Stimulated activated naive CD8-positive, alpha-beta T cell treated with anti-CD3 and anti-CD28 coated beads, Interleukin-15, Interleukin-2, amounts not matched to agents 100 ng/mL and 50 ng/mL, for 24 hours (primary cell): ENCODE data around the gene FHIT.

Experiments used
- H3K27ac Mint-ChIP-seq: one replicate; pipeline ENCODE4 v1.8.0; 2021; ENCODE audit warnings: mild to moderate bottlenecking, mixed read lengths
- H3K27me3 Mint-ChIP-seq: one replicate; pipeline ENCODE4 v1.8.0; 2021; ENCODE audit warnings: mixed read lengths
- H3K36me3 Mint-ChIP-seq: one replicate; pipeline ENCODE4 v1.8.0; 2021; ENCODE audit warnings: low read depth, mixed read lengths
- H3K4me1 Mint-ChIP-seq: one replicate; pipeline ENCODE4 v1.8.0; 2021; ENCODE audit warnings: low read depth, mixed read lengths
- H3K4me3 Mint-ChIP-seq: one replicate; pipeline ENCODE4 v1.8.0; 2021; ENCODE audit warnings: mild to moderate bottlenecking, mixed read lengths
- H3K9me3 Mint-ChIP-seq: one replicate; pipeline ENCODE4 v1.8.0; 2021; ENCODE audit warnings: mixed read lengths

Gene FHIT

GRCh38 chr3:60246361-60246760 lies 1004.9 kb downstream of the FHIT start:
- Mint-ChIP-seq H3K9me3 (peaks cover 5% of the 10 kb centered on the region), H3K4me1 (peaks cover 14% of the 10 kb centered on the region), H3K27me3 (no peaks in the 10 kb centered on the region)

GRCh38 chr3:60243456-60243855 lies 1007.8 kb downstream of the FHIT start:
- Mint-ChIP-seq H3K4me1 (no peaks in the 10 kb centered on the region), H3K27me3 (no peaks in the 10 kb centered on the region), H3K27ac (no peak overlapping the region), H3K9me3 (peaks cover 5% of the 10 kb centered on the region), H3K36me3 (no peaks in the 10 kb centered on the region), H3K4me3 (no peak overlapping the region)

More at GRCh38 chr3:60246361-60246760, 1004.9 kb downstream of the FHIT start:
- Mint-ChIP-seq H3K27ac (no peak overlapping the region), H3K4me3 (no peak overlapping the region), H3K36me3 (no peaks in the 10 kb centered on the region)

- Mint-ChIP-seq H3K4me1 (no peaks in the 10 kb centered on the region), H3K9me3 (no peaks in the 10 kb centered on the region), H3K36me3 (no peaks in the 10 kb centered on the region), H3K4me3 (no peak overlapping the region), H3K27me3 (no peaks in the 10 kb centered on the region), H3K27ac (no peak overlapping the region)
These were observed 1010.8 kb downstream of the FHIT start for GRCh38 chr3:60240492-60240891.

DNA sequence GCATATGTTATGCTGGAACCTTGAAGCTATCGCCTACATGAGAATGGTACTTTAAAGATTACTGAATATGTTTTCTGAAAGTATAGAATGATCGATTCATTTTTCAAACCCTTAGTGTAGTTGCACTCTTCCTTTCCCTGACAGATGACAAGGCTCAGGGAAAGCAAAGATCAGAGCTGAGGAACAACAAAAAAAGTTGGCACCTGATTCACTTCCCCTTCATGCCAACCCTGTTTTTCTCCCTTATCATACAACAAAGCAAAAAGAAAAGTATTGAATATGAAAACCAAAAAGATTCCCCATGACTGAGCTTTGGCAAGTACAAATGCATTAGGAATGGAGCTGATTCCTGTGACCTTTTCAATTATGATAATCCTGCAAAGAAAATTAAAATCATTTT lies 1012.7 kb downstream of the FHIT start:
- Mint-ChIP-seq H3K9me3 (peaks cover 4% of the 10 kb centered on the region), H3K4me1 (no peaks in the 10 kb centered on the region), H3K36me3 (no peaks in the 10 kb centered on the region), H3K4me3 (no peak overlapping the region), H3K27ac (no peak overlapping the region), H3K27me3 (no peaks in the 10 kb centered on the region)

GRCh38 chr3:60229502-60229901 lies 1021.8 kb downstream of the FHIT start:
- H3K36me3 Mint-ChIP-seq, result no peaks in the 10 kb centered on the region
- no peak overlapping the region for H3K4me3 Mint-ChIP-seq
- H3K4me1 Mint-ChIP-seq, result no peaks in the 10 kb centered on the region
- H3K27me3 Mint-ChIP-seq, result no peaks in the 10 kb centered on the region
- no peak overlapping the region for H3K27ac Mint-ChIP-seq
- H3K9me3 Mint-ChIP-seq, result peaks cover 7% of the 10 kb centered on the region

DNA sequence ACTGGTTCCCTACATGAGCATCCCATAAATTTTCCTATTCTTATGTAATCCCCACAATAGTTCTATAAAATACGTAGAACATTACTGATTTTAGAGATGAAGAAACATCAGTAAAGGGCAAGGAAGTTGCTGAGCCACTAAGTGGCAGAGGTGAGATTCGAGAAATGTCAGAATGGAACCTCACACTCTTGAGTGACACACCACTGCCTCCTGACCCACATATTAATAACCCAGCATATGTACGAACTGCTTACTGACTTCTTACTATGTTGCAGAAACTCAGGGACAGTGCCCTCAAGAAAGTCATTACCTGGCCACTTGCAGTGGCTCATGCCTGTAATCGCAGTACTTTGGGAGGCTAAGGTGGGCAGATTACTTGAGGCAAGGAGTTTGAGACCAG lies 1022.4 kb downstream of the FHIT start:
- no peaks in the 10 kb centered on the region for H3K27me3 Mint-ChIP-seq
- no peak overlapping the region for H3K27ac Mint-ChIP-seq
- H3K4me1 Mint-ChIP-seq, result no peaks in the 10 kb centered on the region
- no peak overlapping the region for H3K4me3 Mint-ChIP-seq
- H3K36me3 Mint-ChIP-seq, result no peaks in the 10 kb centered on the region
- H3K9me3 Mint-ChIP-seq, result peaks cover 5% of the 10 kb centered on the region

DNA sequence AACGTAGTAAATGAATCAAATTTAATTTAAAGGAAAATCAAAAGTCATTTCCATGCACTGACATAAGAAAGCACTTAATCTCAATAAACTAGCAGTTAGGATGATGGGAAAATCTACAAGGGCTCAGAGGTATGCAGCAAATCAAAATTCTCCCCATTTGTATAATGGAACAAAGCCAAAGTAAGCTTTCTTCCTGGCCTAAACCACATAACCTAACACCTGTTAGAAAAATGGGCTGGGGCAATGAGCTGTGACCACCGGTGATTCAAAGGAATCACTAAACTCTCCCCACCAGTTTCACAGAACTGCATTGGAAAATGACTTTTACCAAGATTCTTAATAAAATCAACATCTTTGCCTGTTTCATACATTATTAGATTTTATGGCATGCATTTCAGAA lies 1024.3 kb downstream of the FHIT start:
- no peaks in the 10 kb centered on the region for H3K36me3 Mint-ChIP-seq
- H3K4me1 Mint-ChIP-seq, result no peaks in the 10 kb centered on the region
- no peaks in the 10 kb centered on the region for H3K27me3 Mint-ChIP-seq
- H3K27ac Mint-ChIP-seq, result no peak overlapping the region
- H3K9me3 Mint-ChIP-seq, result no peaks in the 10 kb centered on the region
- H3K4me3 Mint-ChIP-seq, result no peak overlapping the region

- H3K9me3 Mint-ChIP-seq, result no peaks in the 10 kb centered on the region
- no peak overlapping the region for H3K4me3 Mint-ChIP-seq
- H3K4me1 Mint-ChIP-seq, result no peaks in the 10 kb centered on the region
- no peak overlapping the region for H3K27ac Mint-ChIP-seq
- no peaks in the 10 kb centered on the region for H3K27me3 Mint-ChIP-seq
- no peaks in the 10 kb centered on the region for H3K36me3 Mint-ChIP-seq
These were observed 1025.4 kb downstream of the FHIT start for GRCh38 chr3:60225848-60226247.

DNA sequence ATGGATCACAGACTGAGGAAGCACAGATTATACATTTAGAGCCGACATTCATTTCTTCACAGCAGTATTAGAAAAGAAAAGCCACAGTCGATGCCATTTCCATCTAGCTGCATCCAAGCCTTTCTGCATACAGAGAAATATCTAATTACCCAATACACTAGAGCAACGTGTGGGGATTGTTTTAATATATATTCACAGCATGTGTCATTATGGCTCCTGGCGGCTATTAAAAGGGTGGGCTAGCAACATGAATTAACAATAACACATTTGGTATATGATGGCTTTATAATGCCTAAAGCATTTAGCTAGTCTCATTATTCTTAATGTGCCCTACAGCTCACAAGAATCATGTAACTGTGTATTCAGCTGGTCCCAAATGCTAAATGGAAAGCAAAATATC lies 1030.5 kb downstream of the FHIT start:
- Mint-ChIP-seq H3K4me3 (no peak overlapping the region), H3K36me3 (no peaks in the 10 kb centered on the region), H3K9me3 (no peaks in the 10 kb centered on the region), H3K4me1 (no peaks in the 10 kb centered on the region), H3K27me3 (no peaks in the 10 kb centered on the region), H3K27ac (no peak overlapping the region)

DNA sequence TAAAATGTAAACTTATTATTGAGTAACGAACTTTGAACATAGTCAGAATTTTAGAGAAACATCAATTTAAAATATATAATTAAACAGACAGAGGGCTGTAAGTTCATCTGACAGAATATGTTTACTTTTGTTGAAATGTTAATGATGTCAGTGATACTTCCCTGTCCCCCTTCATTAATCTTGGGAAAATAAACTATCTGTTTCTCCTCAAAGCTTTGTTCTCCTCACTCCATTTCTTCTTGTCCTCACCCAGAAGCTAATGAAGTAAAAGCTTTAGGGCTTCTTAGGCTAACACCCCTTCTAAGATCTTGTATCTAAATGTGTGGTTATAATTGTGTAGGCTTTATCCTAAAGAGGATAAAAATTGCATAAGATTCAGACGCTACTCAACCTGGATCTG lies 1031.8 kb downstream of the FHIT start:
- Mint-ChIP-seq H3K27ac (no peak overlapping the region), H3K36me3 (no peaks in the 10 kb centered on the region), H3K9me3 (no peaks in the 10 kb centered on the region), H3K4me3 (no peak overlapping the region), H3K27me3 (no peaks in the 10 kb centered on the region), H3K4me1 (no peaks in the 10 kb centered on the region)

GRCh38 chr3:60217156-60217911 lies 1033.9 kb downstream of the FHIT start:
- H3K4me1 Mint-ChIP-seq, result no peaks in the 10 kb centered on the region
- no peaks in the 10 kb centered on the region for H3K27me3 Mint-ChIP-seq
- no peak overlapping the region for H3K27ac Mint-ChIP-seq
- H3K4me3 Mint-ChIP-seq, result no peak overlapping the region
- no peaks in the 10 kb centered on the region for H3K9me3 Mint-ChIP-seq
- no peaks in the 10 kb centered on the region for H3K36me3 Mint-ChIP-seq

DNA sequence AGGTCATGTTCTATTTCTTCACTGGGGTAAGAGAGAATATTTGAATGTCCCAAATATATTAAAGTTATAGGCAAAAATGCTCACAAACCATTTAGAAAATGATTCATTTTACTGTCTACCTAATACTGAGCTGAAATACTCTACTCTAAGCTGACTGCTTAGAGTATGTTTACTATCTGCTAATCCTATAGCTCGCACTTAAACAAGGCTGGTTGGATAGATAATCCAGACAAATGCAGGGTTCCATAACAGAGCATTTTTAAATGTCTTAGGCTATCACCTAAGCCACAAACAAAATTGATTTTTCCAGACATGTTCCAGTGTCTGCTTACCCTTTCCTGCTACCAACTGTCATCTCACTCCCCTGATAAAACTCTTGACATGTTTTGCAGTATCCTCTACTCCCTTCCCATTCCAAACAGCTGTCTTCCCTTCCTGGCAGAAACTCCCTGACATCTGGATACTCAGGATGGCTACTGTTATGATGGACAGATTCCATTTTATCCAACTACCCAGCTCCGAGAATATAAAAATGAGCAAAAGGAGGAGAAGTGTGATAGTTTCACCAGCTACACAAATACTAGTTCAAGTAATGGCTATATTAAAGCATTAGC lies 1034.7 kb downstream of the FHIT start:
- no peaks in the 10 kb centered on the region for H3K9me3 Mint-ChIP-seq
- H3K4me3 Mint-ChIP-seq, result no peak overlapping the region
- H3K27ac Mint-ChIP-seq, result no peak overlapping the region
- H3K27me3 Mint-ChIP-seq, result no peaks in the 10 kb centered on the region
- H3K36me3 Mint-ChIP-seq, result no peaks in the 10 kb centered on the region
- no peaks in the 10 kb centered on the region for H3K4me1 Mint-ChIP-seq

DNA sequence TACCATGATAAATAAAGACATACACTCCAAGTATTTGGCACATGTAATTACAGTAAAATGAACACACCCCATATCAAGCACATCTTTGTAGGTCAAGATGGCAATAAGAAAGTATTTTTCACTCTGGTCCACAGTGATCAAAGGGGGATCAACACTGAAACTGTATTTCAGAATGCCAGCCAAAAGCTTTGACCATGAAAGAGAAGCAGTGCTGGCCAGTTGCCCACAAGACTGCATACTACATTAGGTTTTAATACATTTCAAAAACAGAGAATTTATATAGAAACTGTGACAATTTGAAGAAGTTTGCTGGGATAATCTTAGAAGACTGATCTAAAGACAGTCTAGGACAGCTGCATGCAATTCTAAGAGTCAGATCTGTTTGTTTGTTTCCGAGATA lies 1035.3 kb downstream of the FHIT start:
- no peaks in the 10 kb centered on the region for H3K36me3 Mint-ChIP-seq
- no peaks in the 10 kb centered on the region for H3K9me3 Mint-ChIP-seq
- no peaks in the 10 kb centered on the region for H3K27me3 Mint-ChIP-seq
- H3K4me3 Mint-ChIP-seq, result no peak overlapping the region
- no peak overlapping the region for H3K27ac Mint-ChIP-seq
- H3K4me1 Mint-ChIP-seq, result no peaks in the 10 kb centered on the region

GRCh38 chr3:60207905-60208304 lies 1043.3 kb downstream of the FHIT start:
- no peak overlapping the region for H3K27ac Mint-ChIP-seq
- no peak overlapping the region for H3K4me3 Mint-ChIP-seq
- H3K27me3 Mint-ChIP-seq, result no peaks in the 10 kb centered on the region
- H3K9me3 Mint-ChIP-seq, result peaks cover 4% of the 10 kb centered on the region
- no peaks in the 10 kb centered on the region for H3K4me1 Mint-ChIP-seq
- no peaks in the 10 kb centered on the region for H3K36me3 Mint-ChIP-seq

GRCh38 chr3:60206206-60206605 lies 1045.0 kb downstream of the FHIT start:
- Mint-ChIP-seq H3K4me1 (no peaks in the 10 kb centered on the region), H3K36me3 (no peaks in the 10 kb centered on the region), H3K4me3 (no peak overlapping the region), H3K27me3 (no peaks in the 10 kb centered on the region), H3K9me3 (peaks cover 4% of the 10 kb centered on the region), H3K27ac (no peak overlapping the region)
